Skeletal muscle tissue (tissue), 4 donors: ENCODE measurements around the gene CEP85L. TPM values are rescaled to one million over a fixed set of nuclear protein-coding genes. Genes with fewer than 3 reads are reported as not detected.
A peak's percentile ranks its signal among the peaks of the same experiment; 100 is the strongest.

Source experiments
- H3K27ac ChIP-seq: one replicate; pipeline ENCODE4 v1.7.0; 2013; ENCODE audit warnings: mild to moderate bottlenecking, low read depth, low read length, inconsistent platforms
- H3K27me3 ChIP-seq, 3 donors: one replicate each; pipeline ENCODE4 v1.7.0; 2013; ENCODE audit warnings: low read length in 3 of 3; ENCODE audit not compliant: control insufficient read depth in 3 of 3, insufficient read depth in 3 of 3
- H3K36me3 ChIP-seq, 3 donors: one replicate each; pipeline ENCODE4 v1.7.0; 2013; ENCODE audit warnings: low read length in 3 of 3; ENCODE audit not compliant: control insufficient read depth in 3 of 3, insufficient read depth in 3 of 3
- H3K4me1 ChIP-seq, 3 donors: one replicate each; pipeline ENCODE4 v1.7.0; 2013; ENCODE audit warnings: low read length in 3 of 3, mild to moderate bottlenecking in 3 of 3; ENCODE audit not compliant: control insufficient read depth in 3 of 3, insufficient read depth in 3 of 3
- H3K4me3 ChIP-seq, 3 donors: one replicate each; pipeline ENCODE4 v1.7.0; 2013; ENCODE audit warnings: low read length in 3 of 3
- H3K9ac ChIP-seq, 3 donors: one replicate each; pipeline ENCODE4 v1.7.0; 2013; ENCODE audit warnings: low read length in 3 of 3, mild to moderate bottlenecking in 3 of 3, moderate library complexity in 2 of 3, low read depth in 1 of 3
- H3K9me3 ChIP-seq, 3 donors: one replicate each; pipeline ENCODE4 v1.7.0; 2013; ENCODE audit warnings: low read length in 3 of 3; ENCODE audit not compliant: control insufficient read depth in 3 of 3
- total RNA-seq: library from RNA; depleted of rRNA; stranded (reverse); fragments of >200 nt; gene quantifications from one replicate; pipeline ENCODE4 v1.2.3, GENCODE V29; 2014
- donor health status: Osteomylitis.

Gene CEP85L
- total RNA-seq, 1 donor from 2014 or later = 42.3 TPM

- H3K9ac ChIP-seq = no peak overlapping the region
- H3K27ac ChIP-seq = no peak overlapping the region
- no peak overlapping the region for H3K4me3 ChIP-seq
- no peaks in the 10 kb centered on the region for H3K36me3 ChIP-seq
- no peaks in the 10 kb centered on the region for H3K27me3 ChIP-seq
- H3K9me3 ChIP-seq = no peaks in the 10 kb centered on the region
- H3K4me1 ChIP-seq = peaks cover 23 to 38% (median 36%) of the 10 kb centered on the region in 3 donors
Measured at GRCh38 chr6:118661831-118662230, 10.4 kb upstream of the CEP85L start.

GRCh38 chr6:118660218-118660569 is 8.8 kb upstream of the CEP85L start:
- peak overlapping the region in 2 of 3 donors; percentile 2 to 24 for H3K9ac ChIP-seq
- peaks cover 12 to 28% (median 28%) of the 10 kb centered on the region in 3 donors for H3K4me1 ChIP-seq
- no peaks in the 10 kb centered on the region for H3K9me3 ChIP-seq
- peak overlapping the region in 1 of 3 donors; percentile 45 for H3K4me3 ChIP-seq
- H3K36me3 ChIP-seq = no peaks in the 10 kb centered on the region
- no peaks in the 10 kb centered on the region for H3K27me3 ChIP-seq
- peak overlapping the region; percentile 50 for H3K27ac ChIP-seq

DNA sequence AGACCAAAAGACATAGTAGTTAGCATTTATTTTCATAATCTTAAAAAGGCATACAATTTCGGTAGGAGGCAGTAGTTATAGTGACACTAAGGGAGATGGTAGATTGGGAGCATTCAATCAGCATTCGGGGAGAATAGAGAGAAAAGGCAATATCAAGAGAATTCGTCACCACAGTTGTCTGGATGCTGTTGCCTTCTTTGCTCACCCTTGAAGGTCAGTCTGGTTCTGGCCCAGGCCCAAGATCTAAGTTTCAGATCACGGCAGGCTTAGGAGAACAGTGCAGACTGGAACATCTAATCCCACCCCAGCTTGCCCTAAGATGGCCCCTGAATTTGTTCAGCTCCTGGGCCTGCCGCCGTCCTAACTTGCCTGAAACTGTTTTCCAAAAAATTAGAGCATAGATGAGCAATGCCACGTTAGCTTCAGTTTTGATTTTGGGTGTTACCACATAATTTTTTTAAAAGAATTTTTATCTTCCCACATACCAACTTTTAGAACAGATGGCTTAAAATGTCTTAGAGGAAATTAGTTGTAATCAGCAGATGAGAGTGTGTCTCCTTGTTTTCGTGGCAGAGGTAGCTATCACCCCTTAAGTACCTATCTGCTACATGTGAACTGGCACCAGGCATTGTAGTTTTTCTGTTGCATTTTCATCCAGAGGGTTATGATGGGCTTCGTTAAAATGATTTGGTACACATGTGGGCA is 8.3 kb upstream of the CEP85L start:
- Histone ChIP-seq H3K9ac (peak overlapping the region; percentile 4 to 28 (median 24)), H3K9me3 (no peaks in the 10 kb centered on the region), H3K27ac (peak overlapping the region; percentile 50), H3K4me3 (peak overlapping the region in 2 of 3 donors; percentile 45 to 59), H3K27me3 (no peaks in the 10 kb centered on the region), H3K4me1 (peaks cover 12 to 25% (median 24%) of the 10 kb centered on the region in 3 donors), H3K36me3 (no peaks in the 10 kb centered on the region)

DNA sequence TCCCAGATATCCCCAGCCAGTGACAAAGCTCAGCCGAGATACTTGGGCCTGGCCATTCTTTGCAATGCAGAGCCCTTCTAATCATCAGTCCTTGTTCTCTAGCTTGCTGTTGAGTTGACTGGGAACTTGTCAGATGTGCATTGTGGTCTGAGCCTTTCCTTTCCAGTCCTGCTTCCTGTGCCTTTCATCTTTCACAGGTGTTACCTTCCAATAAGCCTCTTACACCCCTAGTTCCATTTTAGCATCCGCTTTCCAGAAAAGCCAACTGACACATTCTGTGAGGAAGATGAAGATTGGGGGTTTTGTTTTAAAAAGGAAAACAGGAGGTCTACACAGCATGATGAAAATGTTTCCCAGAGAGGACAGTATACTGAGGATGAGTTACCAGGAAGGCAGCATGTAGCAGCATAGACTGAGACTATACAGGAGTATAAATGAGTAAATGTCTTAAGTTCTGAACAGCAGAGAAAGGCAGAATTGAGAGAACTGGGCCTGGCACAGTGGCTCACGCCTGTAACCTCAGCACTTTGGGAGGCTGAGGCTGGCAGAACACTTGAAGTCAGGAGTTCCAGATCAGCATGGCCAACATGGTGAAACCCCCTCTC is 5.6 kb upstream of the CEP85L start:
- no peaks in the 10 kb centered on the region for H3K27me3 ChIP-seq
- H3K9ac ChIP-seq = no peak overlapping the region
- H3K27ac ChIP-seq = peak overlapping the region; percentile 9
- no peaks in the 10 kb centered on the region for H3K9me3 ChIP-seq
- peaks cover 10 to 22% (median 19%) of the 10 kb centered on the region in 3 donors for H3K4me1 ChIP-seq
- H3K4me3 ChIP-seq = no peak overlapping the region
- H3K36me3 ChIP-seq = no peaks in the 10 kb centered on the region

DNA sequence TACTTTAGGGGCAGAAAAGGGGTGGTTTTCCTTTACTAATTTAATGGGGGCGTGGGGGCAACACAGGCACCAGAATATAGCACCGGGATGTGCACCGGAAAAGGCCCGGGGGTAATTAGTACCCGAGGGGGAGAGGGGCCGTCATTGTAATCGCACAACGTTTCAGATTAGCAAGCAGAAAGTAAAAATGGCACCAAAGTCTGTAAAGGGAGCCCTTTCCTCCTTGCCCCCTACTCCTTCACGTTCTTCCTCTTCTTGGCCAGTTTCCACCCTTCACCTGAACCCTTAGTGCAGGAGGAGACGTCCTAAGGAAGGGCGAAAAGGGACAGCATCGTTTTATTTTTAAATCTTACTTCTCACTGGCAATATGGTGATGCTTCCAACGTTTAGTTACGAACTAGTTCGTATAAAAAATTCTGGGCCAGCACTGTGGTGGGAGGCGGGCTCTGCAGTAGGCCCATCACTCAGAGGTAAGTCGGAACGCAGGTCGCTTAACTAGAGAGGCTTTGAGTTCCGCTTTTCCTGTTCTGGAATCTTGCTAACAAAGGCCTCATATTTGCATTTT is 742 bp upstream of the CEP85L start:
- H3K4me3 ChIP-seq = peak overlapping the region; percentile 71 to 82 (median 78)
- H3K9ac ChIP-seq = peak overlapping the region; percentile 68 to 81 (median 79)
- no peaks in the 10 kb centered on the region for H3K36me3 ChIP-seq
- H3K27ac ChIP-seq = peak overlapping the region; percentile 96
- H3K4me1 ChIP-seq = peaks cover 0 to 12% (median 6%) of the 10 kb centered on the region in 3 donors
- H3K9me3 ChIP-seq = no peaks in the 10 kb centered on the region
- no peaks in the 10 kb centered on the region for H3K27me3 ChIP-seq

DNA sequence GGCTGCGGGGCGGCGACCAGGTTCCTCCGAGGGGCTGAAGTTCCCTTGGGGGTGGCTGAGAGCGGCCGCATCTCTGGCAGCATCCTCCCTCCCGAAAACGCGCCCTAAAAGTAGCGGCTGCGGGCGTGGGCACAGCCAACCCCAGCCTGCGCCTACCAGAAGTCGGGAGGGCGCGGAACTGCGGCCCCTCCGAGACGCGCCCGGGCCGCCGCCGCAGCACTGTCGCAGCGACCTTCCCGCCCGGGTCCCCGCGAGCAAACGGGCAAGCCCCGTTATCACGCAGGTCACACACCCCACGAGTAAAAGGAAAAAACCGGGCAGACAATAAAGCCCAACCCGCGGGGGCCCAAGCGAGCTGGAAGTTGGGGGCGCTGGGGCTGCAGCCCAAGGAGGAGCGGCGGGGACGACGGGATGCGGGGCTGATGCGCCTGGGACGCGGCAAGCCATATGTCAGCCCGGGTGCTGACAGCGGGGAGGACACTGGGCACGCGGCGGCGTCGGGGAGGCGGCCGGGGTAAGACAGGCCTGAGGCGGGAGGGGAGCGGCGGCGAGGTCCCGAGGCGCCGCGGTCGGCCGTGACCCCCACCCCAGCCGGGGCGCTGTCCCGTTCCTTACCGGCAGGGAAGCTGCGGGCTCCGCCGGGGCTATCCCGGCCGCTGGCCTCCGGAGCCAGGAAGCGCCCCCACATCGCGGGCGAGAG is 659 bp downstream of the CEP85L start:
- Histone ChIP-seq H3K27ac (peak overlapping the region; percentile 96), H3K9me3 (no peaks in the 10 kb centered on the region), H3K27me3 (no peaks in the 10 kb centered on the region), H3K4me3 (peak overlapping the region; percentile 71 to 89 (median 87)), H3K36me3 (no peaks in the 10 kb centered on the region), H3K4me1 (peaks cover 0 to 12% (median 6%) of the 10 kb centered on the region in 3 donors), H3K9ac (peak overlapping the region; percentile 89 to 97 (median 95))

- Histone ChIP-seq H3K9me3 (no peaks in the 10 kb centered on the region), H3K9ac (peak overlapping the region; percentile 89 to 97 (median 95)), H3K27ac (peak overlapping the region; percentile 96), H3K36me3 (no peaks in the 10 kb centered on the region), H3K4me1 (peaks cover 5 to 18% (median 11%) of the 10 kb centered on the region in 3 donors), H3K27me3 (no peaks in the 10 kb centered on the region), H3K4me3 (peak overlapping the region; percentile 71 to 89 (median 87))
Measured at GRCh38 chr6:118649918-118650581, 1.3 kb downstream of the CEP85L start.

- H3K36me3 ChIP-seq = no peaks in the 10 kb centered on the region
- H3K4me3 ChIP-seq = peak overlapping the region in 2 of 3 donors; percentile 58 to 71
- peak overlapping the region in 1 of 3 donors; percentile 97 for H3K9ac ChIP-seq
- H3K9me3 ChIP-seq = no peaks in the 10 kb centered on the region
- no peak overlapping the region for H3K27ac ChIP-seq
- H3K27me3 ChIP-seq = no peaks in the 10 kb centered on the region
- peaks cover 13 to 21% (median 17%) of the 10 kb centered on the region in 3 donors for H3K4me1 ChIP-seq
Measured at GRCh38 chr6:118648866-118649554, 2.4 kb downstream of the CEP85L start.

DNA sequence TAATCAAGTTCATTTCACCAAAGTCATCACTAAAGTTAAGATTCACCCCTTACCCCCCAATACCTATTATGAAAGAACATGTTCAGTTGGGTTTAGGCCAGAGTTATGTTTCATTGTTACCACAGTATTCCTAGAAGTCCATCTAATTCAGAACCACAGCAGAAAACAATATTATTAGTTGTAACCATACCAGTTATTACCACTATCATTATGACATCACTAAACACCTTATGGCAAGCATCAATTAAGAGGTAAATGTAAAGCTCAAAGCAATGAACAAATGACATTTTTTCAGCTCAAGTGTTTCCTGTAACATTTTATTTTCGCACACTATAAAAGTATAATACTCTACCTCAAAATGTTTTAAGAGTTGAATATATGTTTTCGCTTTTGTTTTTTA is 4.4 kb downstream of the CEP85L start:
- Histone ChIP-seq H3K4me3 (no peak overlapping the region), H3K27me3 (no peaks in the 10 kb centered on the region), H3K4me1 (peaks cover 19% of the 10 kb centered on the region in 3 donors), H3K27ac (no peak overlapping the region), H3K9me3 (no peaks in the 10 kb centered on the region), H3K36me3 (no peaks in the 10 kb centered on the region), H3K9ac (no peak overlapping the region)
